Muscle of back (tissue), 13 donors: ENCODE measurements around the gene MVB12B. TPM values are rescaled to one million over a fixed set of nuclear protein-coding genes. Genes with fewer than 3 reads are reported as not detected.
"Not testable (repeated sequence)": the region's sequence is repeated elsewhere in the genome, so short reads cannot be mapped to it uniquely, and the experiment has no call there.

ENCODE experiments used
- DNase-seq, 3 donors: peaks; one replicate each; pipeline versions ENCODE4 v3.0.0 to v3.0.0-alpha.2; 2013
- long read RNA-seq, 9 donors: transcript quantifications; one replicate each; lab custom pipeline, GENCODE V29; 2026
- polyA plus RNA-seq, 10 donors: library from polyadenylated mRNA; unstranded; fragments of 120-200 nt; gene quantifications; one replicate each; pipeline ENCODE4 v1.2.1, GENCODE V29; 2013; ENCODE audit not compliant: insufficient read length in 10 of 10

Gene MVB12B
- 10 to 100 TPM; 13.3 to 18.1 (median 15.2) TPM for polyA plus RNA-seq
- long read RNA-seq, donor 1, full-length matches to known transcripts: 4 of 4 reads
- long read RNA-seq, donor 1, partial matches to known transcripts: 0 of 4 reads
- long read RNA-seq, donor 1, other reads (novel, unspliced or antisense): 0 of 4 reads
- long read RNA-seq, donor 2, full-length matches to known transcripts: 2 of 2 reads
- long read RNA-seq, donor 2, partial matches to known transcripts: 0 of 2 reads
- long read RNA-seq, donor 2, other reads (novel, unspliced or antisense): 0 of 2 reads
- long read RNA-seq, donor 3: 0 reads
- long read RNA-seq, donor 4: 0 reads
- long read RNA-seq, donor 5, full-length matches to known transcripts: 3 of 3 reads
- long read RNA-seq, donor 5, partial matches to known transcripts: 0 of 3 reads
- long read RNA-seq, donor 5, other reads (novel, unspliced or antisense): 0 of 3 reads
- long read RNA-seq, donor 6, full-length matches to known transcripts: 7 of 7 reads
- long read RNA-seq, donor 6, partial matches to known transcripts: 0 of 7 reads
- long read RNA-seq, donor 6, other reads (novel, unspliced or antisense): 0 of 7 reads
- long read RNA-seq, donor 7, full-length matches to known transcripts: 4 of 4 reads
- long read RNA-seq, donor 7, partial matches to known transcripts: 0 of 4 reads
- long read RNA-seq, donor 7, other reads (novel, unspliced or antisense): 0 of 4 reads
- long read RNA-seq, donor 8, partial matches to known transcripts: 0 of 1 reads
- long read RNA-seq, donor 8, other reads (novel, unspliced or antisense): 0 of 1 reads
- long read RNA-seq, donor 9: 0 reads

- peak; percentile 35 to 83 (median 42) for DNase-seq
These were observed at the start of gene MVB12B for GRCh38 chr9:126326228-126327005. Gene MVB12B (plus strand): TSS chr9:126326829. CDS start chr9:126326930, 101 bp downstream.

GRCh38 chr9:126283799-126284465 lies 42.7 kb upstream of the MVB12B start:
- DNase-seq: no peak

GRCh38 chr9:126285652-126286051 lies 41.0 kb upstream of the MVB12B start:
- DNase-seq: not testable (repeated sequence)

- no peak for DNase-seq
These were observed 39.3 kb upstream of the MVB12B start for GRCh38 chr9:126287166-126287866.

GRCh38 chr9:126290871-126291270 lies 35.8 kb upstream of the MVB12B start:
- DNase-seq: no peak

- DNase-seq: no peak
These were observed 34.7 kb upstream of the MVB12B start for GRCh38 chr9:126291925-126292324.

GRCh38 chr9:126292736-126293521 lies 33.7 kb upstream of the MVB12B start:
- no peak for DNase-seq

- DNase-seq: no peak
These were observed 33.1 kb upstream of the MVB12B start for GRCh38 chr9:126293522-126293889.

GRCh38 chr9:126294331-126295081 lies 32.1 kb upstream of the MVB12B start:
- DNase-seq: no peak

- no peak for DNase-seq
These were observed 31.5 kb upstream of the MVB12B start for GRCh38 chr9:126295082-126295477.

- no peak for DNase-seq
These were observed 31.1 kb upstream of the MVB12B start for GRCh38 chr9:126295516-126295915.

- DNase-seq: no peak
These were observed 30.6 kb upstream of the MVB12B start for GRCh38 chr9:126295936-126296600.

- no peak for DNase-seq
These were observed 29.9 kb upstream of the MVB12B start for GRCh38 chr9:126296687-126297086.

- no peak for DNase-seq
These were observed 29.0 kb upstream of the MVB12B start for GRCh38 chr9:126297661-126298060.

- peak; percentile 33 to 80 (median 38) for DNase-seq
These were observed 28.4 kb upstream of the MVB12B start for GRCh38 chr9:126298063-126298801.

- no peak for DNase-seq
These were observed 26.8 kb upstream of the MVB12B start for GRCh38 chr9:126299706-126300276.

- no peak for DNase-seq
These were observed 25.4 kb upstream of the MVB12B start for GRCh38 chr9:126301196-126301595.
